Karpas-422 (cell line): Measurements from ENCODE around the gene MAPKAPK3. TPM values are rescaled to one million over a fixed set of nuclear protein-coding genes. Genes with fewer than 3 reads are reported as not detected.

Experiments
- small RNA-seq: library from RNA; depleted of rRNA; stranded (forward); fragments of <200 nt; gene quantifications from one replicate; pipeline ENCODE3, GENCODE V24; 2014
- total RNA-seq: library from RNA; depleted of rRNA; stranded (reverse); fragments of >200 nt; shearing (Covaris generic); gene quantifications from 2 replicates; pipeline ENCODE4 v1.2.3, GENCODE V29; 2014; ENCODE audit warnings: low replicate concordance; rRNA removed

The MAPKAPK3 gene
- total RNA-seq, 1 experiment from 2014 or later = 20.8 TPM

Small RNA genes within 50 kb of the gene (small RNA-seq; reads per million reads assigned to genes)
- gene MIR4787 (not detected), gene PPIAP69 (not detected)

Other genes starting within 250 kb of the MAPKAPK3 start
- not detected in 2 replicates for gene CACNA2D2, start 113.5 kb upstream of the MAPKAPK3 start, total RNA-seq
- gene C3orf18, start 49.4 kb upstream of the MAPKAPK3 start, total RNA-seq = 0.15 and 3.3 TPM in 2 replicates
- 10.9 and 17.0 TPM in 2 replicates for gene HEMK1, start 47.6 kb upstream of the MAPKAPK3 start, total RNA-seq
- not detected in 2 replicates for gene CISH, start 5.4 kb upstream of the MAPKAPK3 start, total RNA-seq
- 0.04 TPM in 2 replicates for gene DOCK3, start 57.8 kb downstream of the MAPKAPK3 start, total RNA-seq